OCI-LY3 (cell line): ENCODE data around the gene MAPKAPK3.
"Not testable (repeated sequence)": the region's sequence is repeated elsewhere in the genome, so short reads cannot be mapped to it uniquely, and the experiment has no call there.

Experiments used
- H2AFZ ChIP-seq: fragments of 200-600, 300-600 bp; shearing (Covaris generic); 2 replicates; pipeline ENCODE4 v1.6.0; 2014; ENCODE audit warnings: antibody characterized with exemption, low read depth, low read length
- H3K27ac ChIP-seq: fragments of 200-600, 300-600 bp; sonication (generic); 2 replicates; pipeline ENCODE4 v1.5.1; 2014; ENCODE audit warnings: mild to moderate bottlenecking, low read length, moderate library complexity, mixed read lengths
- H3K27me3 ChIP-seq: fragments of 200-600, 300-600 bp; sonication (generic); 2 replicates; pipeline ENCODE4 v1.6.1; 2014; ENCODE audit warnings: low read depth, low read length, mixed read lengths
- H3K36me3 ChIP-seq: fragments of 200-600, 300-600 bp; sonication (generic); replicated peaks from 2 replicates; pipeline ENCODE3; 2014; ENCODE audit warnings: low read depth, low read length, mixed read lengths
- H3K4me1 ChIP-seq: fragments of 300-600, 200-600 bp; sonication (generic); 2 replicates; pipeline ENCODE4 v1.6.1; 2014; ENCODE audit warnings: low read length, mixed read lengths
- H3K4me2 ChIP-seq: fragments of 200-600, 300-600 bp; sonication (generic); 2 replicates; pipeline ENCODE4 v1.6.1; 2014; ENCODE audit warnings: low read length, mixed read lengths
- H3K4me3 ChIP-seq: fragments of 300-600, 200-600 bp; sonication (generic); 2 replicates; pipeline ENCODE4 v1.5.1; 2014; ENCODE audit warnings: antibody characterized with exemption, mild to moderate bottlenecking, low read length, moderate library complexity
- H3K79me2 ChIP-seq: fragments of 300-600, 200-600 bp; shearing (Covaris generic); 2 replicates; pipeline ENCODE4 v1.6.1; 2014; ENCODE audit warnings: mild to moderate bottlenecking, low read length, mixed read lengths
- H3K9ac ChIP-seq: fragments of 300-600, 200-600 bp; shearing (Covaris generic); 2 replicates; pipeline ENCODE4 v1.6.0; 2014; ENCODE audit warnings: mild to moderate bottlenecking, low read length, moderate library complexity
- H3K9me3 ChIP-seq: fragments of 200-600, 300-600 bp; shearing (Covaris generic); 2 replicates; pipeline ENCODE4 v1.6.1; 2014; ENCODE audit warnings: low read length, mixed read lengths; ENCODE audit not compliant: insufficient read depth
- H4K20me1 ChIP-seq: fragments of 200-600, 300-600 bp; sonication (generic); 2 replicates; pipeline ENCODE4 v1.6.1; 2016; ENCODE audit warnings: low read length, mixed read lengths; ENCODE audit not compliant: insufficient read depth
- EZH2phosphoT487 ChIP-seq: fragments of 200-600 bp; shearing (Covaris generic); IDR thresholded peaks from 2 replicates; pipeline ENCODE4 v1.6.1; 2018; ENCODE audit warnings: antibody characterized with exemption, mixed run types, low read depth
- TF ChIP-seq, protein P1 (sequence below): fragments of 200-600, 300-600 bp; sonication (generic); IDR thresholded peaks from 2 replicates; pipeline ENCODE4 v1.5.1; 2014; ENCODE audit warnings: antibody characterized with exemption, low read length, low read depth

Gene MAPKAPK3

DNA sequence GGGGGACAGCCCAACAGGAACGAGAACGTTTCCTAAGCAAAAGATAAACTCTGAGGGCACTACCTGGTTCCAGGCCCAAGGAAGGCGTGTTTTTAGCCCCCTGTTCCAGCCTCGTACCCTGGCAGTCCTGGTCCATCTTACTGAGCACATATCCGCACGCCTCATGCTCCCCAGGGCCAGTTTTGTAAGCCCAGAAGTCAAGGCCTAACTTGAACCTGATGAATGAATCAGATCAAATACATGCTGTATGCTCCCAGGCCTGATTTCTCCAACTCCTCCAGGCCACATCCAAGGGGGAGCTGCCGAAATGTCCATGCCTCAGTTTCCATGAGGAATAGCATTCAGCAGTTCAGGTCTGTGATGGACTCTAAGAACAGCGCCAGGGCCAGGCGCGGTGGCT lies 43.4 kb downstream of the MAPKAPK3 start:
- Histone ChIP-seq H3K9me3 (no peaks in the 10 kb centered on the region), H4K20me1 (no peaks in the 10 kb centered on the region), H3K4me2 (no peak overlapping the region)

DNA sequence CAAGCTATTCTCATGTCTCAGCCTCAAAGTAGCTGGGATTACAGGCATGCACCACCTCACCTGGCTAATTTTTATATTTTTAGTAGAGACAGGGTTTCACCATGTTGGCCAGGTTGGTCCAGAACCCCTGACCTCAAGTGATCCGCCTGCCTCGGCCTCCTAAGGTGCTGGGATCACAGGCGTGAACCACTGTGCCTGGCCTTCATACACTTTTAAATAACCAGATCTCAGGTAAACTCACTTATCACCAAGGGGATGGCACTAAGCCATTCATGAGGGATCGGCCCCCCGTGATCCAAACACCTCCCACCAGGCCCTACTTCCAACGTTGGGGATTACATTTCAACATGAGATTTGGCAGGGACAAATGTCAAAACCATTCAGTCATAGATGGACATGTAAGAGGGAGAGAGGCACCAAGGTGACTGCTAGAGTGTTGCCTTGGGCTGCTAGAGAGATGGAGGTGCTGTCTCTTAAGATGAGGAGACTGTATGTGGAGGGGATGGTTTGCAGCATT lies 44.4 kb downstream of the MAPKAPK3 start:
- no peak overlapping the region for H3K4me3 ChIP-seq
- H4K20me1 ChIP-seq: no peaks in the 10 kb centered on the region
- TF ChIP-seq, protein P1, sequence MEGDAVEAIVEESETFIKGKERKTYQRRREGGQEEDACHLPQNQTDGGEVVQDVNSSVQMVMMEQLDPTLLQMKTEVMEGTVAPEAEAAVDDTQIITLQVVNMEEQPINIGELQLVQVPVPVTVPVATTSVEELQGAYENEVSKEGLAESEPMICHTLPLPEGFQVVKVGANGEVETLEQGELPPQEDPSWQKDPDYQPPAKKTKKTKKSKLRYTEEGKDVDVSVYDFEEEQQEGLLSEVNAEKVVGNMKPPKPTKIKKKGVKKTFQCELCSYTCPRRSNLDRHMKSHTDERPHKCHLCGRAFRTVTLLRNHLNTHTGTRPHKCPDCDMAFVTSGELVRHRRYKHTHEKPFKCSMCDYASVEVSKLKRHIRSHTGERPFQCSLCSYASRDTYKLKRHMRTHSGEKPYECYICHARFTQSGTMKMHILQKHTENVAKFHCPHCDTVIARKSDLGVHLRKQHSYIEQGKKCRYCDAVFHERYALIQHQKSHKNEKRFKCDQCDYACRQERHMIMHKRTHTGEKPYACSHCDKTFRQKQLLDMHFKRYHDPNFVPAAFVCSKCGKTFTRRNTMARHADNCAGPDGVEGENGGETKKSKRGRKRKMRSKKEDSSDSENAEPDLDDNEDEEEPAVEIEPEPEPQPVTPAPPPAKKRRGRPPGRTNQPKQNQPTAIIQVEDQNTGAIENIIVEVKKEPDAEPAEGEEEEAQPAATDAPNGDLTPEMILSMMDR: no peak
- no peak for TF ChIP-seq EZH2phosphoT487
- no peaks in the 10 kb centered on the region for H3K9me3 ChIP-seq
- H3K4me1 ChIP-seq: peaks cover 5% of the 10 kb centered on the region
- no peaks in the 10 kb centered on the region for H3K36me3 ChIP-seq
- no peak overlapping the region for H3K27ac ChIP-seq
- no peak overlapping the region for H3K4me2 ChIP-seq
- H3K9ac ChIP-seq: no peak overlapping the region
- H3K79me2 ChIP-seq: no peaks in the 10 kb centered on the region
- no peak overlapping the region for H2AFZ ChIP-seq
- peaks cover 2% of the 10 kb centered on the region; the same call in 1 of the 2 replicates for H3K27me3 ChIP-seq

More for the DNA sequence above, 43.4 kb downstream of the MAPKAPK3 start:
- H3K9ac ChIP-seq: no peak overlapping the region
- peaks cover 1% of the 10 kb centered on the region for H3K4me1 ChIP-seq
- H3K79me2 ChIP-seq: no peaks in the 10 kb centered on the region
- H3K36me3 ChIP-seq: no peaks in the 10 kb centered on the region
- H2AFZ ChIP-seq: no peak overlapping the region
- TF ChIP-seq EZH2phosphoT487: no peak
- TF ChIP-seq, protein P1: no peak
- H3K27ac ChIP-seq: no peak overlapping the region
- no peak overlapping the region for H3K4me3 ChIP-seq
- H3K27me3 ChIP-seq: no peaks in the 10 kb centered on the region

DNA sequence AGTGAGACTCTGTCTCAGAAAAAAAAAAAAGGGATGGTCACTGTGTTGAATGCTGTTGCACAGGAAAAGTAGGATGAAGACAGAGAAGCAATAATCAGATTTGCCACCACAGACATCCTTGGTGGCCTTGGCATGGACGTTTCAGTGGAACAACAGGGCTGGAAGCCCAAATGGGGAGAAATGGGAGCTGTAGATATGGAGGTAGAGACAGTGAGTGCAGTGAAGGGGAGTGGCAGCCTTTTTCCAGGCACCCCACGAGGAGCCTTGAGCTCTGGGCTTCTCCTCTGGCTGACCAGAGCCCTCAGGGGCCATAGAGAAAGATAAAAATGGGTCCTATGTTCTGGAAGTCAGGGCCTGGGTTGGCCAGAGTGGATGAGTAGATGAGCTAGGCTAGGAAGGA lies 45.5 kb downstream of the MAPKAPK3 start:
- Histone ChIP-seq H3K27me3 (peaks cover 8% of the 10 kb centered on the region), H3K4me1 (peaks cover 5% of the 10 kb centered on the region), H3K9ac (no peak overlapping the region), H3K36me3 (no peaks in the 10 kb centered on the region), H3K4me3 (no peak overlapping the region), H3K27ac (no peak overlapping the region), H2AFZ (no peak overlapping the region), H4K20me1 (no peaks in the 10 kb centered on the region), H3K79me2 (no peaks in the 10 kb centered on the region), H3K4me2 (no peak overlapping the region), H3K9me3 (no peaks in the 10 kb centered on the region)
- no peak for TF ChIP-seq EZH2phosphoT487
- TF ChIP-seq, protein P1: no peak

DNA sequence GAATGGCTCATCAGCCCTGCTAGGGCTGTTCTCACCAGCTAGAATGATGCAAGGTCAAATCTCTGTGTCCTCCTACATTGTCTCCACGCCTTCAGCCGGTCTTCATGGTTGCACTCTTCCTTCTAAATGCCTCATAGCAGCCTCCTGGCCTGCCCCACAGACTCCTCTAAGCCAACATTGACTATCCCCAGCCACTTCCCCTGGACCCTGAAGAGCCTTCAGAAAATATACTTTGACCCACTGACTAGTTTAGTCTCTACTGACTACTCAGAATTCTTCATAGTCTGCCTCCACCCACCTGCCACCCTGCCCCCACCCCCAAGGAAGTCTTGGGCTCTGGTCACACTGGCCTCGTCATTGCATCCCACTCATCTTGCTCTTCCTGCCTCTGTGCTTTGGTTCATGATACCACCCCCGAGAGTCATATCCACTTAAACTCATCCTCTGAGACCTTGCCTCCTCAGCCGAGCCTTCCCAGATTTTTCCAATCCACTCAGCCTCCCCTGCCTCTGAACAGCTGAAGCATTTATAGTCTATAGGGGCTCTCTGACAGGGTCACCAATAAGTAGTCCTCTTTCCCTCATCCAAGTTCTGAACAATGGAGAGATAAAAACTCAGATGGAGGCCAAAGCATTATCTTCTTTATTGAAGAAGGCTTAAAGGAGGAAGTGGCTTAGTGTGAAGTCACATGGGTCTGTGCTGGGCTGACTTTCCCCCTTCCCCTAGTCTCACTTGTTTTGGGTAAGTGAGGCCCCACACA lies 48.3 kb downstream of the MAPKAPK3 start:
- no peak for TF ChIP-seq EZH2phosphoT487
- TF ChIP-seq, protein P1: no peak
- Histone ChIP-seq H3K4me2 (no peak overlapping the region), H4K20me1 (no peaks in the 10 kb centered on the region), H3K79me2 (no peaks in the 10 kb centered on the region), H3K4me1 (peaks cover 5% of the 10 kb centered on the region), H3K36me3 (no peaks in the 10 kb centered on the region), H3K4me3 (no peak overlapping the region), H3K27ac (no peak overlapping the region), H3K27me3 (peaks cover 18% of the 10 kb centered on the region), H2AFZ (peak overlapping the region; percentile 20; the same call in 1 of the 2 replicates), H3K9ac (no peak overlapping the region), H3K9me3 (no peaks in the 10 kb centered on the region)

DNA sequence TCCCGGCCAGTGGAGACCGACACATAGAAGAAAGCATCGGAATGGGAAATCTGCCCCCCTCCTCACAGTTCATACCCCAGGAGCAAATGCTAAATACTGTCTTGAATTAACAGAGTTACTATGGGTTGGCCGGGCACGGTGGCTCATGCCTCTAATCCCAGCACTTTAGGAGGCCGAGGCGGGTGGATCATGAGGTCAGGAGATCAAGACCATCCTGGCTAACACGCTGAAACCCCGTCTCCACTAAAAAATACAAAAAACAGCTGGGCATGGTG lies 48.8 kb downstream of the MAPKAPK3 start:
- not testable (repeated sequence) for H3K4me3 ChIP-seq, H3K9me3 ChIP-seq, H3K4me1 ChIP-seq, H3K27ac ChIP-seq, H4K20me1 ChIP-seq, H3K36me3 ChIP-seq, H3K4me2 ChIP-seq, H3K9ac ChIP-seq, H3K79me2 ChIP-seq
- H2AFZ ChIP-seq: peak overlapping the region; percentile 20; the same call in 1 of the 2 replicates
- peaks cover 23% of the 10 kb centered on the region for H3K27me3 ChIP-seq
